Spleen (tissue), 7 donors: Measurements from ENCODE around the gene IL21R.

Source experiments
- POLR2A ChIP-seq, 3 donors: fragments of 450-650 bp; IDR thresholded peaks; one replicate each; pipeline ENCODE4 v1.5.1; 2017; ENCODE audit warnings: antibody characterized with exemption in 3 of 3, mild to moderate bottlenecking in 1 of 3
- POLR2AphosphoS5 ChIP-seq, 3 donors: sonication (generic); formaldehyde crosslinking; IDR thresholded peaks; one replicate each; pipeline ENCODE4 v1.5.1; 2017; ENCODE audit warnings: antibody characterized with exemption in 3 of 3
- TF ChIP-seq, protein P1 (sequence below), 11 experiments: fragments of 200-600 bp in 7 of 11; fragments of 450-650 bp in 4 of 11; sonication (generic) in 4 of 11; IDR thresholded peaks in 8 of 11; conservative IDR thresholded peaks in 3 of 11; 1 replicate in 7 of 11; 2 replicates in 4 of 11; pipeline versions ENCODE4 v1.4.0 to v1.8.0; 2016 to 2021; ENCODE audit warnings: antibody characterized with exemption in 11 of 11, inconsistent platforms in 4 of 11, mild to moderate bottlenecking in 1 of 11
- donor health status: DM: no; HTN: no; CAD: no; lungs with moderate emphysema.
- donor health status: DM: no; HTN: no; CAD: no.
- donor health status: DM: no; HTN: no; CAD: no.

GRCh38 chr16:27387724-27388123 lies 14.2 kb upstream of the IL21R start:
- TF ChIP-seq, protein P1, sequence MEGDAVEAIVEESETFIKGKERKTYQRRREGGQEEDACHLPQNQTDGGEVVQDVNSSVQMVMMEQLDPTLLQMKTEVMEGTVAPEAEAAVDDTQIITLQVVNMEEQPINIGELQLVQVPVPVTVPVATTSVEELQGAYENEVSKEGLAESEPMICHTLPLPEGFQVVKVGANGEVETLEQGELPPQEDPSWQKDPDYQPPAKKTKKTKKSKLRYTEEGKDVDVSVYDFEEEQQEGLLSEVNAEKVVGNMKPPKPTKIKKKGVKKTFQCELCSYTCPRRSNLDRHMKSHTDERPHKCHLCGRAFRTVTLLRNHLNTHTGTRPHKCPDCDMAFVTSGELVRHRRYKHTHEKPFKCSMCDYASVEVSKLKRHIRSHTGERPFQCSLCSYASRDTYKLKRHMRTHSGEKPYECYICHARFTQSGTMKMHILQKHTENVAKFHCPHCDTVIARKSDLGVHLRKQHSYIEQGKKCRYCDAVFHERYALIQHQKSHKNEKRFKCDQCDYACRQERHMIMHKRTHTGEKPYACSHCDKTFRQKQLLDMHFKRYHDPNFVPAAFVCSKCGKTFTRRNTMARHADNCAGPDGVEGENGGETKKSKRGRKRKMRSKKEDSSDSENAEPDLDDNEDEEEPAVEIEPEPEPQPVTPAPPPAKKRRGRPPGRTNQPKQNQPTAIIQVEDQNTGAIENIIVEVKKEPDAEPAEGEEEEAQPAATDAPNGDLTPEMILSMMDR (IDR thresholded peaks at IDR 0.05 in 8 of 11, conservative IDR thresholded peaks at IDR 0.05 in 3 of 11) = no peak
- TF ChIP-seq POLR2A (IDR thresholded peaks at IDR 0.05) (no peak), POLR2AphosphoS5 (IDR thresholded peaks at IDR 0.05) (no peak)
